Naive thymus-derived CD4-positive, alpha-beta T cell (primary cell): ENCODE results near the gene VASH2. TPM values are rescaled to one million over a fixed set of nuclear protein-coding genes. Genes with fewer than 3 reads are reported as not detected.

Source experiments
- ATAC-seq: fragments of 150-1000 bp; cut with Tn5 transposase; 2 replicates; pipeline ENCODE4 v1.10.0; 2021; ENCODE audit warnings: mild to moderate bottlenecking, moderate library complexity
- CTCF ChIA-PET: fragments of 350-600 bp; sonication (Branson Sonifier 250); formaldehyde crosslinking; loops from one replicate; lab custom pipeline; 2021; ENCODE audit warnings: antibody characterized with exemption; lab: Charles Lee
- POLR2A ChIA-PET: fragments of 350-600 bp; sonication (Branson Sonifier 250); formaldehyde crosslinking; loops from one replicate; lab custom pipeline; 2021; ENCODE audit warnings: antibody characterized with exemption, inconsistent platforms; lab: Charles Lee
- DNase-seq, 9 donors: peaks; one replicate each; pipeline versions ENCODE4 v3.0.0 to v3.0.0-alpha.2; 2020 to 2022; ENCODE audit warnings: mixed read lengths in 1 of 9
- H3K27ac ChIP-seq: one replicate; pipeline ENCODE4 v1.7.0; 2013; ENCODE audit warnings: mild to moderate bottlenecking, low read depth, low read length, moderate library complexity
- H3K27me3 ChIP-seq, 2 donors: one replicate each; pipeline ENCODE4 v1.7.0; 2013; ENCODE audit warnings: low read length in 2 of 2, mild to moderate bottlenecking in 2 of 2, moderate library complexity in 2 of 2; ENCODE audit not compliant: control insufficient read depth in 2 of 2, insufficient read depth in 2 of 2
- H3K36me3 ChIP-seq, 3 experiments: 1 replicate in 2 of 3; 2 replicates in 1 of 3; pipeline ENCODE4 v1.7.0; 2013; ENCODE audit warnings: low read length in 3 of 3, mild to moderate bottlenecking in 3 of 3, moderate library complexity in 1 of 3; ENCODE audit not compliant: insufficient read depth in 3 of 3, control insufficient read depth in 2 of 3
- H3K4me1 ChIP-seq, 2 donors: one replicate each; pipeline ENCODE4 v1.7.0; 2013; ENCODE audit warnings: low read length in 2 of 2, mild to moderate bottlenecking in 2 of 2, moderate library complexity in 1 of 2; ENCODE audit not compliant: control insufficient read depth in 2 of 2, insufficient read depth in 2 of 2
- H3K4me3 ChIP-seq: 2 replicates; pipeline ENCODE4 v1.7.0; 2013; ENCODE audit warnings: mild to moderate bottlenecking, low read length
- H3K9me3 ChIP-seq, 3 experiments: 1 replicate in 2 of 3; 2 replicates in 1 of 3; pipeline ENCODE4 v1.7.0; 2013; ENCODE audit warnings: low read length in 3 of 3; ENCODE audit not compliant: control insufficient read depth in 2 of 3
- H3K27ac Mint-ChIP-seq, 9 donors: one replicate each; pipeline ENCODE4 v1.8.0; 2020 to 2022; ENCODE audit warnings: mixed read lengths in 9 of 9, mild to moderate bottlenecking in 8 of 9, moderate library complexity in 5 of 9, inconsistent platforms in 2 of 9
- H3K27me3 Mint-ChIP-seq, 5 donors: one replicate each; pipeline ENCODE4 v1.8.0; 2021 to 2022; ENCODE audit warnings: mixed read lengths in 5 of 5, mild to moderate bottlenecking in 1 of 5
- H3K36me3 Mint-ChIP-seq, 5 donors: one replicate each; pipeline ENCODE4 v1.8.0; 2020 to 2022; ENCODE audit warnings: mixed read lengths in 5 of 5, mild to moderate bottlenecking in 3 of 5, inconsistent platforms in 1 of 5
- H3K4me1 Mint-ChIP-seq, 7 donors: one replicate each; pipeline ENCODE4 v1.8.0; 2020 to 2022; ENCODE audit warnings: mixed read lengths in 7 of 7, mild to moderate bottlenecking in 3 of 7, inconsistent platforms in 1 of 7
- H3K4me3 Mint-ChIP-seq, 10 donors: one replicate each; pipeline ENCODE4 v1.8.0; 2020 to 2022; ENCODE audit warnings: mild to moderate bottlenecking in 10 of 10, mixed read lengths in 10 of 10, moderate library complexity in 6 of 10, inconsistent platforms in 2 of 10
- H3K9me3 Mint-ChIP-seq, 11 donors: one replicate each; pipeline ENCODE4 v1.8.0; 2020 to 2022; ENCODE audit warnings: mixed read lengths in 11 of 11, mild to moderate bottlenecking in 4 of 11, inconsistent platforms in 1 of 11, moderate library complexity in 1 of 11
- intact Hi-C, 2 donors: fragments of 100-400 bp; cut with micrococcal nuclease; formaldehyde crosslinking; loops; one replicate each; pipeline ENCODE4 v1.15.1; 2023
- polyA plus RNA-seq, 2 donors: library from polyadenylated mRNA; unstranded; fragments of 300-500 nt; fragmentation: Illumina TruSeq; gene quantifications; one replicate each; pipeline ENCODE4 v1.2.3, GENCODE V29; 2021
- total RNA-seq, 6 experiments: library from RNA in 5 of 6; stranded (reverse) in 5 of 6; gene quantifications; 1 replicate in 5 of 6; 2 replicates in 1 of 6; pipeline ENCODE4 v1.2.3 and lab custom pipeline; 2021 to 2026

The VASH2 gene
- total and polyA plus RNA-seq, 7 experiments from 2014 or later, result 0.73 to 1.1 TPM; not detected in 5

DNA sequence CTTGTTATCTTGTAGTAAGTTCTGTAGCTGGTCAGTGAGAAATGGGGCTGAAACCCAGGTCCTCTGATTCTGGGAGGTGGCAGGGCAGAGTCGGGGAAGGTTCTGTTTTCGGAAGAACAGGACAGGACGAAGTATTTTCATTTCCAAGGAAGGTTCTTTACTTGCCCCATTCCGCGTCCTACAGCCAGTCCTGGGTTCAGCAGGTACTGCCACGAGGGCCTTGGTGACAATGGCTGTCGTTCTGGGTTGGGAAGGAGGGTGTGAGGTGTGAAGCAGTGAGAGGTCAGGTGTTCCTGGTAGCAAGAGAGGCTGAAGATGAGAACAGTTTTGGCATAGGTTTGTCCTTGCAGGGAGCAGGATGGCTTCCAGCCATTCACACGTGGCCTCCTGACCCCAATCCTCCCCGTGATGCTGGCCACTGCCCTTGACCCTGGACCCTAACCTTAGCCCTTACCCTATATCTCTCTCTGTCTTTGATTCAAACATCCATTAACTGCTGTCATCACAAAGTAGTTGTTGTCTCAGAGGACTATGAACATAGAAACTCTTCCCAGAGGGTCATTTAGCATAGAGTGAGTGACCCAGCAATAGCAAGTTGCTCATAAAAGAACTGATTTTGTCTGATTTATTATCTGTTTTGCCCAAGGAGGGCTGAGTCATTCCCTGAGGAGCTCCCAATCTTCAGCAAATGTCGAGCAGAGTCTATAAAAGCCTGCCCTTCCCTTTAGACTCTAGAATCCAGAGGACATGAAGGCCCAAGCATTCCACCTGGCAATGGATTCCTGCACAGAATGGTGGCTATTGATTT, 25.0 kb downstream of the VASH2 start:
- Histone ChIP-seq H3K36me3 (no peaks in the 10 kb centered on the region), H3K4me1 (no peaks in the 10 kb centered on the region), H3K27me3 (no peaks in the 10 kb centered on the region), H3K27ac (no peak overlapping the region), H3K9me3 (no peaks in the 10 kb centered on the region), H3K4me3 (no peak overlapping the region)
- CTCF ChIA-PET, result no interaction called here
- Mint-ChIP-seq H3K9me3 (no peaks in the 10 kb centered on the region), H3K4me1 (peaks cover 0 to 6% (median 0%) of the 10 kb centered on the region in 7 donors), H3K27ac (peak overlapping the region in 1 of 9 donors; percentile 35), H3K4me3 (no peak overlapping the region), H3K36me3 (no peaks in the 10 kb centered on the region), H3K27me3 (peaks cover 0 to 13% (median 2%) of the 10 kb centered on the region in 5 donors)
- intact Hi-C loops, result no loop called here
- peak in 1 of 9 donors; percentile 13 for DNase-seq
- no peak for ATAC-seq
- POLR2A ChIA-PET, result no interaction called here

DNA sequence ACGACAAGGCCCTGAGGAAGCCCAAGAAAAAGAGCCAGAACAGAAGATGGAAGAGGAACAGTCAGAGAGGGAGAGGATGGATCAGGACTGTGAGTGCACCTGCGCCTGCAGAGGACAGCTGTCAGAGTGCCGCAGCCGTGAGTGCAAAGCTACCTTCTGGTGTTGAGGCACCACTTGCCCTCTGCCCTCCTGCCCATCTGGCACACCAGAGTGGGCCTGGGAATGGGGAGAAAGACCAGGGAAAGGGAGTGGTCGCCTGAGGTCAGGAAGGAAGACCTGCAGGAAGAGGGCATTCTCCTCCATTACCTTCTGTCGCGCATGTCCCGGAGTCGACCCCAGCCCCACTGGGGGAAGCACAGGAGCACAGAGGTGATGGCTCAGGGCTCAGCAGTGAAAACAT, 26.2 kb downstream of the VASH2 start:
- ChIA-PET POLR2A (no interaction called here), CTCF (no interaction called here)
- Mint-ChIP-seq H3K4me3 (no peak overlapping the region), H3K4me1 (peaks cover 0 to 6% (median 2%) of the 10 kb centered on the region in 7 donors), H3K27me3 (peaks cover 0 to 13% (median 4%) of the 10 kb centered on the region in 5 donors), H3K36me3 (no peaks in the 10 kb centered on the region), H3K27ac (no peak overlapping the region), H3K9me3 (no peaks in the 10 kb centered on the region)
- Histone ChIP-seq H3K27me3 (no peaks in the 10 kb centered on the region), H3K4me3 (no peak overlapping the region), H3K36me3 (no peaks in the 10 kb centered on the region), H3K27ac (no peak overlapping the region), H3K4me1 (no peaks in the 10 kb centered on the region), H3K9me3 (no peaks in the 10 kb centered on the region)
- ATAC-seq (no peak), DNase-seq (no peak)
- intact Hi-C loops, result no loop called here

DNA sequence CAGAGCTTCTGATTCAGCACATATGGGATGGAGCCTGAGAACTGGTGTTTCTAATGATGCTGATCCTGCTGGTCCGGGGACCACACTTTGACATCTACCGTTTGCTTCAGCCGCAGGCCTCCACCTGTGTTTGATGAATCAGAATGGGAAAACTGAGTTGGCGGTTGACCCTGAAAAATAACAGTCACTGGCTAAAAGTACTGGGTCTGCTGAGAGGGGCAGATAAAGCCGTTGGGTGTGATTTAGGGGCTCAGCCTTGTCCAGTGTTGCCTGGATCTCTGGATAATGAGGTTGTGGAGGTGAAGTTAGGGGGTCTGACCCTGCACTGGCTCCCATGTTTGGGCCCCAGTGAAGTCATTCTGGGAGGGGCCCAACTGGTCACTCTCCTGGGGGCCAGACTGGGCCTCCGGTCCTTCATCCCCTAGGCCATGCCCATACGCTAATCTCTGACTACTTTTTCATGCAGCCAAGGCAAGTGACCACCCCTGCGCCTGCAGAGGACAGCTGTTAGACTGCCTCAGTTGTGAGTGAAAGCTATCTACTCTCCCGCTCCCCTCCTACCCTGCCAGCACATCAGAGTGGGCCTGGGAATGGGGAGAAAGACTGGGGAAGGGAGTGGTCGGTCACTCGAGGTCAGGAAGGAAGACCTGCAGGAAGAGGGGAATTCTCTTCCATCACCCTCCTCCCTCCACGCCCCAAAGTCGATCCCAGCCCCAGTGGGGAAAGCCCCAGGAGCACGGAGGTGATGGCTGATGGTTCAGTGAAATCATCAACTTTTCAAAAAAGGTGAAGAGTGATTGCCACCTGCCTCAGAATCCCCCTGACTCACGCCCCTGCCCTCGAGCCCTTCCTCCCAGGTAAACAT, 27.7 kb downstream of the VASH2 start:
- no peak overlapping the region for H3K4me3 ChIP-seq
- no peaks in the 10 kb centered on the region for H3K36me3 Mint-ChIP-seq
- H3K4me3 Mint-ChIP-seq, result no peak overlapping the region
- DNase-seq, result no peak
- no peaks in the 10 kb centered on the region for H3K4me1 ChIP-seq
- peaks cover 0 to 10% (median 4%) of the 10 kb centered on the region in 5 donors for H3K27me3 Mint-ChIP-seq
- no peaks in the 10 kb centered on the region for H3K9me3 ChIP-seq
- ATAC-seq, result no peak
- H3K4me1 Mint-ChIP-seq, result peaks cover 0 to 8% (median 6%) of the 10 kb centered on the region in 7 donors
- no peak overlapping the region for H3K27ac ChIP-seq
- intact Hi-C loops, result no loop called here
- no peaks in the 10 kb centered on the region for H3K36me3 ChIP-seq
- H3K27me3 ChIP-seq, result no peaks in the 10 kb centered on the region
- H3K27ac Mint-ChIP-seq, result no peak overlapping the region
- no peaks in the 10 kb centered on the region for H3K9me3 Mint-ChIP-seq
- ChIA-PET CTCF (no interaction called here), POLR2A (no interaction called here)

DNA sequence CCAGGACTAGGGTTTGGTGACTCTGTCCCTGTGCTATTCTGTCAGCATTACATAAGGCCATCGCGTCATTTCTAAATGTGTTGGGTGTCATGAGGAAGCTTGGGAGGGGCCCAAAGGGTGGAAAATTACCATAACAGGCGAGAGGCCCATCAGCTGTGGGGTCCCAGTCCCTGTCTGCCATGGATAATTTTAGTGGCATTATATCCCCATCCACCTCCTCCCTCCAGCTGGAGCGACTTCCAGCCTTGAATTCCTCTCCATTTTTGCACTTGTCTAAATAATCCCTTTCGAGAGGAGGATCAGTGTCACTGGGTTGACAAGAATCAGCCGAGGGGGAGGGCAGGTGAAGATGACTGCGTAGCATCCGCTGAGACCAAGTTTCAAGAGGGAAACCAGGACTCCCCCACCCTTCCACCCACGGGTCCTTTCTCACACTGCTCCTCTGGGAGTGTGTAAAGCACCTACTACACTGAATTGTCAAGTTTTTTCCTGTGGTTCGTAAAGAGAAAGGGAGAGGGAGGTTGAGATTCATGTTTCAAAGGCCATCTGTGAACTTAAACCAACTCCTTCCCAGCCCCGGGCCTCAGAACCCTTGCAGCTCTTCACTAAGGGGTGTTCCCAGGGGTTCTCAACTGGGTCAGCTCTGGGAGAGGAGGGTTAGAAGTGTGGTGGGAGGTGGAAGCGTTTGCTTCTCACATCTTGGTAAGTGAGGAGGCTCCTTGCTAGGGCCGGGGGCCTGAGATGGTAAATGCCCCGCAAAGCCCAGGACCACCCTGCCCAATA, 29.2 kb downstream of the VASH2 start:
- Mint-ChIP-seq H3K4me3 (no peak overlapping the region), H3K36me3 (no peaks in the 10 kb centered on the region), H3K9me3 (no peaks in the 10 kb centered on the region), H3K27me3 (peaks cover 0 to 6% (median 4%) of the 10 kb centered on the region in 5 donors), H3K27ac (peak overlapping the region in 1 of 9 donors; percentile 4), H3K4me1 (peaks cover 0 to 8% (median 6%) of the 10 kb centered on the region in 7 donors)
- H3K4me1 ChIP-seq, result no peaks in the 10 kb centered on the region
- no peak overlapping the region for H3K4me3 ChIP-seq
- intact Hi-C loops, result no loop called here
- ChIA-PET CTCF (no interaction called here), POLR2A (no interaction called here)
- no peaks in the 10 kb centered on the region for H3K36me3 ChIP-seq
- H3K27ac ChIP-seq, result no peak overlapping the region
- ATAC-seq (no peak), DNase-seq (peak in 1 of 9 donors; percentile 31)
- no peaks in the 10 kb centered on the region for H3K27me3 ChIP-seq
- H3K9me3 ChIP-seq, result no peaks in the 10 kb centered on the region

DNA sequence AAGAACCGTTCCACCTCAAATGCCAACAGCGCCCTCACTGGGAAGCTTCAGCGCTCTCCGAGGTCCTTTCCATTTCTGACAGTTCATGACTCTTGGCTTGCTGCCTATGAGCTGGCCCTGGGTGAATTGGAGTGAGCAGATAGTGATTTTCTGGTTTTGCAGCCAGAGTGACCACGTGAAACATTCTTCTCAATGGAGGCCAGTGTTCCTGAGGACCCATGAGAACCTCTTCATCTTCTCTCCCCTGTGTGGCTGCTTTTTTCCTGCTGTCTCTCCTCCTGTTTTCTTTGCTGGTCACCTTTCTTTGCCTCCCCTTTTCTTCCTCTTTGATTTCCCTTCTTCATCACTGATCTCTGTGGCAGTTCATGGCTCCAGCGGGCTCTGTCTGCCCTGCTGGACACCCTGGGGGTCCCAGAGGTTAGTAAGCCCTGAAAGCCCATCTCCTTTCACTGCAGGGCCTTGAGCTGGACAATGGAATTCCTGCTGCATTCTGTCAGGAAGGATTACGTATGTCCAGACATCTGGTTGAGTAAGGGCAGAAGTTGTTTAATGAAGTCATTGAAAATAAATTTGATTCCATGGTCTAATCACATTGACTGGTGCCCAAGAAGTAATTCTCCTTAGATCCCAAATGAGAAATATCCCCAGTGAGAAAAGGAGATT, 29.9 kb downstream of the VASH2 start:
- Histone ChIP-seq H3K4me1 (no peaks in the 10 kb centered on the region), H3K9me3 (no peaks in the 10 kb centered on the region), H3K27ac (no peak overlapping the region), H3K36me3 (no peaks in the 10 kb centered on the region), H3K4me3 (no peak overlapping the region), H3K27me3 (no peaks in the 10 kb centered on the region)
- ChIA-PET CTCF (no interaction called here), POLR2A (no interaction called here)
- Mint-ChIP-seq H3K27me3 (peaks cover 0 to 6% (median 4%) of the 10 kb centered on the region in 5 donors), H3K36me3 (no peaks in the 10 kb centered on the region), H3K4me3 (no peak overlapping the region), H3K27ac (no peak overlapping the region), H3K9me3 (no peaks in the 10 kb centered on the region), H3K4me1 (peaks cover 0 to 8% (median 6%) of the 10 kb centered on the region in 7 donors)
- intact Hi-C loops, result no loop called here
- DNase-seq (no peak), ATAC-seq (no peak)

DNA sequence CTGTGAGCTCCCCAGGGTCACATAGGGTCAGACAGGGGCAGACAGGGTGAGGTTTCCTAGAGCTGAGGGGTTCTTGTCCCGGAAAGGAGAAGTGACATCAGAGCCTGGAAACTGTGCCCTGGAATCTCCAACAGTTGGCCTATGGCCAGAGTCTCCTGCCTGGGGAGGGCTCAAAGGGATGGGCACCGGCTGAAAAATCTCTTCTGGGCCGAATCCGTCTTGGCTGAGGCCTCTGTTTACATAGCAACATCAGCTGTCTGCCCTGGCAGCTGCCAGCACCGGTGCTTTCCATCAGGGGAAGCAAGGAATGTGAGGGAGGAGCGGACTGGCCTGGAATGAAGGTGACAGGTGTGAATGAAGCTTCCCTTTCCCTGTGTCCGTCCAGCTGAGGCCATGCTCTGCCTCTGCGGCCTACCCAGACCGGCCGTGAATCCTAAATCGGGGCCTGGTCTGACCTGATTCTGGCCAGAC, 30.7 kb downstream of the VASH2 start:
- no peak overlapping the region for H3K4me3 Mint-ChIP-seq
- no peaks in the 10 kb centered on the region for H3K9me3 ChIP-seq
- H3K36me3 Mint-ChIP-seq, result no peaks in the 10 kb centered on the region
- ChIA-PET POLR2A (no interaction called here), CTCF (interaction anchor here (0.5 kb wide), 1 partner anchor 77 kb away, joined by 4 read pairs; no protein-coding TSS in a partner anchor)
- no peak overlapping the region for H3K4me3 ChIP-seq
- no peaks in the 10 kb centered on the region for H3K36me3 ChIP-seq
- H3K27ac ChIP-seq, result no peak overlapping the region
- DNase-seq (no peak), ATAC-seq (no peak)
- H3K27me3 ChIP-seq, result no peaks in the 10 kb centered on the region
- H3K9me3 Mint-ChIP-seq, result no peaks in the 10 kb centered on the region
- no peaks in the 10 kb centered on the region for H3K4me1 ChIP-seq
- H3K4me1 Mint-ChIP-seq, result peaks cover 0 to 6% (median 3%) of the 10 kb centered on the region in 7 donors
- peaks cover 0 to 6% (median 4%) of the 10 kb centered on the region in 5 donors for H3K27me3 Mint-ChIP-seq
- H3K27ac Mint-ChIP-seq, result no peak overlapping the region
- intact Hi-C loops, result no loop called here
